Astrocyte of the spinal cord (primary cell): Measurements from ENCODE around the gene EPHB2.

Source experiments
- DNase-seq: peaks from one replicate; pipeline ENCODE4 v3.0.0; 2011; ENCODE audit warnings: low read depth, low spot score
- H3K4me3 ChIP-seq: 2 replicates; pipeline ENCODE4 v1.5.1; 2011; ENCODE audit warnings: low read depth, mild to moderate bottlenecking, low read length, moderate library complexity
- CTCF ChIP-seq: IDR thresholded peaks from 2 replicates; pipeline ENCODE4 v1.5.1; 2012; ENCODE audit warnings: low read depth, mild to moderate bottlenecking, low read length, inconsistent platforms
- in situ Hi-C: cut with HindIII; loops from 2 replicates; pipeline ENCODE4 v1.10.0; 2017; ENCODE audit warnings: low sequenced_read_pairs

The EPHB2 gene

GRCh38 chr1:22850281-22850680, 139.6 kb downstream of the EPHB2 start:
- in situ Hi-C loops, result no loop called here
- no peak for TF ChIP-seq CTCF
- no peak for DNase-seq
- no peak overlapping the region for H3K4me3 ChIP-seq

DNA sequence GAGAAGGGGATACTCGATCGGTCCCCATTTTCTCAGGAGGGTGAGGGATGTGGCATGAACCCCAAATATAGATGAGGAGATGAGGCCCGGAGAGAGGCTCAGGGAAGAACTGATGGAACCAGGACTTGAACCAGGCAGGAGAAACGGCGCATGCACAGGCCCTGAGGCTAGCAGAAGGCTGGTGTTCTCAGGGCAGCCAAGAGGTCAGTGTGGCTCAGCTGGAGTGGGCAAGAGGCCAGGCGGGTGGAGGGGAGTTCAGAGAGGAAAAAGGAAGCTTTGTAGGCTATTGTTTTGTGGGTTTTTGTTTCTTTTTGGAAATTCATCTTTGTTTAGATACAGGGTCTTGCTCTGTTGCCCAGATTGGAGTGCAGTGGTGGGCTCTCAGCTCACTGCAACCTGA, 140.0 kb downstream of the EPHB2 start:
- in situ Hi-C loops, result no loop called here
- no peak overlapping the region for H3K4me3 ChIP-seq
- no peak for TF ChIP-seq CTCF
- DNase-seq, result peak; percentile 38

DNA sequence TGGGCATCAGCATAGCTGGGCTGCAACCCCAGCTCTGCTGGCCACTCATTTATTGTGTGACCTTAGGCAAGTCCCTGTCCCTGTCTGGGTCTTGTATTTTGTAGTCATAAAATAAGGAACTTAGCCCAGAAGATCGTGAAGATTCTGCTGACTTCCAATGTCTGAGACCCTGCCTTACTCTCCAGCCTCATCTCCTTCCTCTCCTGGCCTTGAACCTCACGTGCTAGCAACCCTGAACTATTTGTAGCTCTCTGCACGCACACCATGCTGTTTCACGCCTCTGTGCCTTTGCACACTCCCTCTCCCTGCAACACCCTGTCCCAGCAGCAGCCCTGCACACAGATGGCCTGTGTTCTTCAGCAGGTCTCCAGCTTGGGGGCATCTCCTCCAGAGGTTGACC, 140.9 kb downstream of the EPHB2 start:
- no peak for TF ChIP-seq CTCF
- in situ Hi-C loops, result no loop called here
- H3K4me3 ChIP-seq, result no peak overlapping the region
- no peak for DNase-seq

DNA sequence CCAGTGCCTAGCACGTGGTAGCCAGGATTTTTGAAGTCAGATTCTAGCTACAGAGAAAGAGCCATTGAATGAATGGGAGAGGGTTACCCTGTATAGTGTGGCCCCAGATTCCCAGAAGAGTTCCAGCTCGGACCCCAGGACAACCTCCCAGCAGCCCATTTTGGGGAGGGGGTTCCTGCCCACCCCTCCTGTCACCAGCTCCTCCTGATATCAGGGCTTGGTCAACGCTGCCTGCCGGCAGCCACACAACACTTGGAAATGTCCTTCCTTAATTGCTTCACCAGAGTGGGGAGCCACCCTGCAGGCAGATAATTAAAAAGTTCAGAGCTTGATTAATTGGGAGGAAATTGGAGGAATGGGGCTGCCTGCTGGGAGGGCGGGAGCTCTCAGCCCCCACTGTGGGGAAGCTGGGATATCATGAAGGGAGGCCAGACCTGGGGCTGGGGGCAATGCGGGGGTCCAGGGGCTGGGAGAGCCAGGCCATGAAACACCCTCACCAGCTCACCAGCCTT, 141.6 kb downstream of the EPHB2 start:
- H3K4me3 ChIP-seq, result no peak overlapping the region
- no peak for DNase-seq
- no peak for TF ChIP-seq CTCF
- in situ Hi-C loops, result no loop called here

DNA sequence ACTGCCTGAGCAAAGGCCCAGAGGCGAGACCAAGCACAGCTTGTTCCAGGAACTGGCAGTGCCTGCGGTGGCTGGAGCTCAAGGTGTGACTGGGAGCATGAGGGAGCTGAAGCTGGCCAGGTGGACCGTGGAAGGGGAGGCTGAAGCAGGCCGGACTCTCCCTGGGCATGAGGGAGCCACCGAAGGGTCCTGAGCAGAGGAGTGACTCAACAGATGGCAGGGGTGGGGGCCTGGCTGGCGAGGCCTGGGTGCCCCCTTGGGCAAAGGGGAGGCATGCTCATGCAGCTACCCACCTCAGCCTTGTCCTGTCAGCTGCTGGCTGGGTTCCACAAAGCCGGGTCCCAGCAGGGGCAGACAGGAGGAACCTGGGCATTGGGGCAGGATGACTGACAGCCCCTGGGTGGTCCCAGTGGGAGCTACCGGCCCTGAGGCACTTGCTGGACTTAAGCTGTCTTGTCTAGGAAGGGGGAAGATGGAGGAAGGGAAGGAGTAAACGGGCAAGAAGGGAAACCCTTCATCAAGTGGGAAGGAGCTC, 143.1 kb downstream of the EPHB2 start:
- H3K4me3 ChIP-seq, result no peak overlapping the region
- in situ Hi-C loops, result no loop called here
- TF ChIP-seq CTCF, result no peak
- no peak for DNase-seq

GRCh38 chr1:22854688-22855565, 144.3 kb downstream of the EPHB2 start:
- in situ Hi-C loops, result no loop called here
- no peak for DNase-seq

More at GRCh38 chr1:22854688-22855565, 144.3 kb downstream of the EPHB2 start:
- H3K4me3 ChIP-seq, result no peak overlapping the region
- no peak for TF ChIP-seq CTCF
